Ishikawa (cell line): ENCODE results near the gene BMP2K.
A peak's percentile ranks its signal among the peaks of the same experiment; 100 is the strongest.

Experiments used
- CEBPB ChIP-seq: IDR thresholded peaks from 2 replicates; pipeline ENCODE4 v1.6.1; 2012
- CREB1 ChIP-seq: IDR thresholded peaks from 2 replicates; pipeline ENCODE4 v1.6.1; 2012; ENCODE audit warnings: low read depth
- EGR1 ChIP-seq: IDR thresholded peaks from 2 replicates; pipeline ENCODE4 v1.6.1; 2012
- EP300 ChIP-seq: IDR thresholded peaks from 2 replicates; pipeline ENCODE4 v1.6.1; 2012; ENCODE audit warnings: borderline replicate concordance
- FOXM1 ChIP-seq: IDR thresholded peaks from 2 replicates; pipeline ENCODE4 v1.6.1; 2012; ENCODE audit warnings: low read depth, borderline replicate concordance
- NFIC ChIP-seq: IDR thresholded peaks from 2 replicates; pipeline ENCODE4 v1.6.1; 2012
- RAD21 ChIP-seq: IDR thresholded peaks from 2 replicates; pipeline ENCODE4 v1.6.1; 2012; ENCODE audit warnings: low read depth
- TAF1 ChIP-seq: IDR thresholded peaks from 2 replicates; pipeline ENCODE4 v1.6.1; 2012; ENCODE audit warnings: low read depth, mild to moderate bottlenecking
- TCF12 ChIP-seq: IDR thresholded peaks from 2 replicates; pipeline ENCODE4 v1.6.1; 2012; ENCODE audit warnings: low read depth
- TEAD4 ChIP-seq: IDR thresholded peaks from 2 replicates; pipeline ENCODE4 v1.6.1; 2012
- YY1 ChIP-seq: IDR thresholded peaks from 2 replicates; pipeline ENCODE4 v1.6.1; 2012; ENCODE audit warnings: low read depth
- ZBTB7A ChIP-seq: IDR thresholded peaks from 2 replicates; pipeline ENCODE4 v1.6.1; 2012; ENCODE audit warnings: low read depth
- TF ChIP-seq, protein P1 (sequence below): IDR thresholded peaks from 2 replicates; pipeline ENCODE4 v1.6.1; 2012
- TF ChIP-seq, protein P2 (sequence below): IDR thresholded peaks from 2 replicates; pipeline ENCODE4 v1.6.1; 2012; ENCODE audit warnings: low read depth, mild to moderate bottlenecking
- TF ChIP-seq, protein P3 (sequence below): IDR thresholded peaks from 2 replicates; pipeline ENCODE4 v1.6.1; 2012

The BMP2K gene

DNA sequence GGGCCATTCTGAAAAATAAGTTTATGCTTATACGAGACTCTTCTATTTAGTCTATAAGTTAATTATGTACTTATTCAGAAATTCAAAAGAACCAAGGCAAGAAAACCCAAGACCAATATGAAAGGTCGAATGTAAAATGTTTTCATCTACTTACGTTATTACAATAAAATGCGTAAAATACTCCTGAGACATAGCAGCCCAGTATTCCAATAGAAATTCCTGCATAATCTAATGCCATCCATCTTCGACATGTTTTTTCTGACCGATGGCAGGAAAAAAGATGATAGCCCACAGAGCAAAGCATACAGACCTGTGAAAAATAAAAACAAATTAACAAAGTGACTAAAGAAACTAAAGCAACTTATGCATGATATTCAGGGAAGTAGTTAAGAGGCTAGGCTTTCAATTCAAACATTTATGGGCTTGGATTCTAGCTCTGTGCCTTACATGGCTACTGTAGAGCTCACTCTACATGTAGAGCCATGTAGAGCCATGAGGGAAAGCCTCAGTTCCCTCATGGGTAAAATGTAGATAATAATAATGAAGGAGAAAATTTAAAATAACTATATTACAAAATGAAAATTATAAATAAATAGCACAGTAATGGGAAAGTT, 154.0 kb downstream of the BMP2K start:
- TF ChIP-seq TEAD4 (no peak), YY1 (no peak), TAF1 (no peak)
- TF ChIP-seq, protein P1, sequence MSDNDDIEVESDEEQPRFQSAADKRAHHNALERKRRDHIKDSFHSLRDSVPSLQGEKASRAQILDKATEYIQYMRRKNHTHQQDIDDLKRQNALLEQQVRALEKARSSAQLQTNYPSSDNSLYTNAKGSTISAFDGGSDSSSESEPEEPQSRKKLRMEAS: no peak
- TF ChIP-seq, protein P2, sequence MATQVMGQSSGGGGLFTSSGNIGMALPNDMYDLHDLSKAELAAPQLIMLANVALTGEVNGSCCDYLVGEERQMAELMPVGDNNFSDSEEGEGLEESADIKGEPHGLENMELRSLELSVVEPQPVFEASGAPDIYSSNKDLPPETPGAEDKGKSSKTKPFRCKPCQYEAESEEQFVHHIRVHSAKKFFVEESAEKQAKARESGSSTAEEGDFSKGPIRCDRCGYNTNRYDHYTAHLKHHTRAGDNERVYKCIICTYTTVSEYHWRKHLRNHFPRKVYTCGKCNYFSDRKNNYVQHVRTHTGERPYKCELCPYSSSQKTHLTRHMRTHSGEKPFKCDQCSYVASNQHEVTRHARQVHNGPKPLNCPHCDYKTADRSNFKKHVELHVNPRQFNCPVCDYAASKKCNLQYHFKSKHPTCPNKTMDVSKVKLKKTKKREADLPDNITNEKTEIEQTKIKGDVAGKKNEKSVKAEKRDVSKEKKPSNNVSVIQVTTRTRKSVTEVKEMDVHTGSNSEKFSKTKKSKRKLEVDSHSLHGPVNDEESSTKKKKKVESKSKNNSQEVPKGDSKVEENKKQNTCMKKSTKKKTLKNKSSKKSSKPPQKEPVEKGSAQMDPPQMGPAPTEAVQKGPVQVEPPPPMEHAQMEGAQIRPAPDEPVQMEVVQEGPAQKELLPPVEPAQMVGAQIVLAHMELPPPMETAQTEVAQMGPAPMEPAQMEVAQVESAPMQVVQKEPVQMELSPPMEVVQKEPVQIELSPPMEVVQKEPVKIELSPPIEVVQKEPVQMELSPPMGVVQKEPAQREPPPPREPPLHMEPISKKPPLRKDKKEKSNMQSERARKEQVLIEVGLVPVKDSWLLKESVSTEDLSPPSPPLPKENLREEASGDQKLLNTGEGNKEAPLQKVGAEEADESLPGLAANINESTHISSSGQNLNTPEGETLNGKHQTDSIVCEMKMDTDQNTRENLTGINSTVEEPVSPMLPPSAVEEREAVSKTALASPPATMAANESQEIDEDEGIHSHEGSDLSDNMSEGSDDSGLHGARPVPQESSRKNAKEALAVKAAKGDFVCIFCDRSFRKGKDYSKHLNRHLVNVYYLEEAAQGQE: no peak

DNA sequence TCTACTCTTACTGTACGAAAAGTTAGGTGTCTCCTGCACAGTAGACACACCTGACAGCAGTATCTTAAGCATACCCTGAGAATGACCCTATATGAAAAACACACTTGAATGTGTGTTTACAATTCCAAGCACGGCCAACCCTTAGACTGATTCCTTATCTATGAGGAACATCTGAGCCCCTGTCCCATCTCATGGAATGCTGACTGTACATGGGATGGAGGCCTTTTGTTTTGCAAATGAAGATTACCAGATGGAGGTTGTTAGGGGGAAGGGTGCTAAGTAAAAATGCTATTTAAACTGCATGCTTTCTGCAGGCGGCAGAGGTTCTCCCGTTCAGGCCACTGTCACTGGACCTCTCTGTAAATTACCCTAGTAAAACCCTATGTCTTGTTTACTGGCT, 160.8 kb downstream of the BMP2K start:
- no peak for TF ChIP-seq NFIC
- no peak for TF ChIP-seq FOXM1
- TF ChIP-seq ZBTB7A: no peak
- TF ChIP-seq, protein P1: no peak
- TF ChIP-seq TEAD4: no peak
- no peak for TF ChIP-seq TAF1
- TF ChIP-seq EGR1: no peak
- no peak for TF ChIP-seq CREB1
- TF ChIP-seq, protein P3, sequence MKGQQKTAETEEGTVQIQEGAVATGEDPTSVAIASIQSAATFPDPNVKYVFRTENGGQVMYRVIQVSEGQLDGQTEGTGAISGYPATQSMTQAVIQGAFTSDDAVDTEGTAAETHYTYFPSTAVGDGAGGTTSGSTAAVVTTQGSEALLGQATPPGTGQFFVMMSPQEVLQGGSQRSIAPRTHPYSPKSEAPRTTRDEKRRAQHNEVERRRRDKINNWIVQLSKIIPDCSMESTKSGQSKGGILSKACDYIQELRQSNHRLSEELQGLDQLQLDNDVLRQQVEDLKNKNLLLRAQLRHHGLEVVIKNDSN: no peak
- TF ChIP-seq EP300: no peak

DNA sequence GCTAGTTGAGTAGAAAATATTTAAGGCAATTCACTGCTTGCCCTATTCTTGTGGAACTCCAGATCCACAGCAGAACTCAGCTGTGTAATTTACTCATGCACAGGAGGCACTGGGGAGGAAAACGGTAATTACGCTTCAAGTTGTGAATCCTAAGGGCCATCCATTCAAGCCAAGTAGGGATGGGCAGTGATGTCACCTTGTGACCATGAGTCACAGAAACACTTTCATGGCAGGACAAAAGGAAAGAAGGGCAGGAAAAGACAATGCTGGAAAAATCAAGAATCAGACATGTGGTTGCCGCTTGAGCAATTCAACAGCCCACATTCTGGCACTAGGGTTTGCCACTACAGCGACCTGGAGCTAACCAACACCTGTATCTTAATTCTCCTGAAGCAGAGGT, 161.7 kb downstream of the BMP2K start:
- TF ChIP-seq RAD21 (no peak), CEBPB (no peak)
- TF ChIP-seq, protein P3: no peak

DNA sequence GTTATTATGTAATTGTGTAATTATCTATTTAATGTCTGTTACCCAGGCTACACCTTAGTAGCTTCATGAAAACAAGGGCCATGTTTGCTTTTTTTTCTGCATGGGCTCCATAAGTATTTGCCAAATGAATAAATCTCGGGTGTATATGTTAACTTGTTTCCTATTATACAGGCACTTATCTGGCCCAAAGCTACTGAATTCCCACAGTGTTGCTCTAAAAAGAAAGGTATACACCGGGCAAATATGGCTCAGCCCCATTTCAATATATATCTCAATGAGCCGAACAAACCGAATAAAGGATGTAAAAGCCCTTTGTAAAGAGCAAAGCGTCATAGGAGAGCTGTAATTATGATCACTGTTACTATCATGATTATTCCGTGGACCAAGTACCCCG, 162.3 kb downstream of the BMP2K start:
- TF ChIP-seq CREB1 (no peak), CEBPB (no peak), FOXM1 (no peak), EGR1 (no peak), RAD21 (no peak), TCF12 (no peak), TAF1 (no peak), EP300 (no peak), NFIC (no peak), ZBTB7A (no peak)
- TF ChIP-seq, protein P1: no peak
- TF ChIP-seq, protein P2: no peak
- TF ChIP-seq, protein P3: no peak

DNA sequence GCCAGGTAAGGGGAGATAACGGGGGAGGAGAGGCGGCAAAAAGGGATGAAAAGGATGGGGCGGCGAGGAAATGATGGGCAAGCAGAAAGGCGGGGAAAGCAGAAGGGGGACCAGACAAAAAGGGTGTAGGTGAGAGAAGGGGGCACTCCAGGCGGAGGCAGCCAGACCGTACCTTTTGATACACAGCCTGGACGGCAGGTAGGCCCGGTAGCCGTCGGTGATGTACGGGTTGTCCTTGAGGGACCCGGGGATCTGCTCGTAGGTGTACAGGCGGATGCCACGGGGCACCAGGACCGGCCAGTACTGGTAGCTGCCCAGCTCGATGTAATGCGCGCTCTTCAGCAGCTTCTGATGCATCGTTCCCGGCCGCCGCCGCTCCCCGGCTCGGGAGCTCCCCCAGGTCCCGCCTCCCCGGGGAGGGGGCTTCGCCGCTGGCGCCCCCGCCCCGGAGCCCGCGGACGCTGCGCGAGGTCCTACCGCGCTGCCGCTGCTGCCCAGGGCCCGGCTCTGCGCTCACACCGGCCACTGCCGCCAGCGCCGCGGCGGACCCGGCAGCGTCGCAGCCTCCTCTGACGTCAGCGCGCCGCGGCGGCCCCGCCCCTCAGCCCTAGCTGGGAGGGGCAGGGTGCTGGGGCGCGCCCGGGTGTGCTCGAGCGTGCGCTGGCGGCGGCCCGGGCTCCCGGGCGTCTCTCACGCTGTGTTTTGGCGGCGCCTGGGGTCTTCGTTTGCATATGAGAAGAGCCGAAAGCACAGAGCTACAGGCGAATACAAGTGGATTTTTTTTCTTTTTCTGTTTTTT, 162.9 kb downstream of the BMP2K start, which contains the start of gene PAQR3:
PAQR3 (minus strand) TSS at position 571 of the 799 bp plus-strand sequence; CDS start at position 357, 214 bp downstream.
- TF ChIP-seq TAF1 (peak; percentile 60; the same call in 1 of the 2 replicates), TEAD4 (0 out of 2 replicates have a peak, but pooled peaks have one; percentile 3), CREB1 (no peak), ZBTB7A (peak; percentile 63; the same call in 1 of the 2 replicates)

DNA sequence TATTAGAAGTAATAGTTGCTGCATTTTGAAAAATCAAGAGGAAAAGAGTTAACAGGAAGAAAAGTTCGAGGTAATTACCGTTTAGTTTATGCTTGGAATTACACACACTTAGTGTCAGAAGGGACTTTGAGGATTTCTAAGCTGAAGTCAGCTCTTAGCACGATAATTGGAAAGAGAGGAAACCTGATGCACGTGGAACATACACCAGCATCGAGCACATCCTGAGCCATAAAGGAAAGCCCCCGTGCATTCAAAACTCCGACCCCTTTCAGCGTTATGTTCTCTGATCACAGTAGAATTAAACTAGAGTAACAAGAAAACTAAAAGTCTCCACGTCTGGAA, 163.5 kb downstream of the BMP2K start:
- TF ChIP-seq, protein P1: no peak
- TF ChIP-seq, protein P3: no peak
